BJ (cell line): ENCODE results near the gene INSRR. TPM values are rescaled to one million over a fixed set of nuclear protein-coding genes. Genes with fewer than 3 reads are reported as not detected.

ENCODE experiments used
- CTCF ChIA-PET: fragments of 350-600 bp; formaldehyde crosslinking; extraction: SDS; loops from one replicate; lab custom pipeline; 2021; ENCODE audit warnings: antibody characterized with exemption, inconsistent platforms; lab: Yijun Ruan, JAX
- POLR2A ChIA-PET: fragments of 300-600 bp; sonication (Branson Sonifier 250); formaldehyde crosslinking; extraction: SDS; loops from one replicate; lab custom pipeline; 2021; ENCODE audit warnings: antibody characterized with exemption; lab: Charles Lee
- DNase-seq: peaks from one replicate; pipeline ENCODE4 v3.0.0-alpha.2; 2011; ENCODE audit warnings: low read depth
- H3K27me3 ChIP-seq: 2 replicates; pipeline ENCODE4 v1.6.0; 2011; ENCODE audit warnings: low read length; ENCODE audit not compliant: control insufficient read depth, insufficient read depth
- H3K36me3 ChIP-seq: 2 replicates; pipeline ENCODE4 v1.5.1; 2011; ENCODE audit warnings: low read length; ENCODE audit not compliant: control insufficient read depth, insufficient read depth
- H3K4me3 ChIP-seq: 2 replicates; pipeline ENCODE4 v1.5.1; 2011; ENCODE audit warnings: low read depth, mild to moderate bottlenecking, control low read depth, low read length
- polyA plus RNA-seq: library from polyadenylated mRNA; depleted of rRNA; stranded (reverse); fragments of >200 nt; gene quantifications from 2 replicates; pipeline ENCODE4 v1.2.3, GENCODE V29; 2011; rRNA removed
- TF ChIP-seq, protein P1 (sequence below): IDR thresholded peaks from 2 replicates; pipeline ENCODE4 v1.5.1; 2011; ENCODE audit warnings: low read depth, mild to moderate bottlenecking, control low read depth, inconsistent platforms, low read length, moderate library complexity; ENCODE audit not compliant: insufficient read depth

The INSRR gene
- polyA plus RNA-seq, 1 experiment: not detected

DNA sequence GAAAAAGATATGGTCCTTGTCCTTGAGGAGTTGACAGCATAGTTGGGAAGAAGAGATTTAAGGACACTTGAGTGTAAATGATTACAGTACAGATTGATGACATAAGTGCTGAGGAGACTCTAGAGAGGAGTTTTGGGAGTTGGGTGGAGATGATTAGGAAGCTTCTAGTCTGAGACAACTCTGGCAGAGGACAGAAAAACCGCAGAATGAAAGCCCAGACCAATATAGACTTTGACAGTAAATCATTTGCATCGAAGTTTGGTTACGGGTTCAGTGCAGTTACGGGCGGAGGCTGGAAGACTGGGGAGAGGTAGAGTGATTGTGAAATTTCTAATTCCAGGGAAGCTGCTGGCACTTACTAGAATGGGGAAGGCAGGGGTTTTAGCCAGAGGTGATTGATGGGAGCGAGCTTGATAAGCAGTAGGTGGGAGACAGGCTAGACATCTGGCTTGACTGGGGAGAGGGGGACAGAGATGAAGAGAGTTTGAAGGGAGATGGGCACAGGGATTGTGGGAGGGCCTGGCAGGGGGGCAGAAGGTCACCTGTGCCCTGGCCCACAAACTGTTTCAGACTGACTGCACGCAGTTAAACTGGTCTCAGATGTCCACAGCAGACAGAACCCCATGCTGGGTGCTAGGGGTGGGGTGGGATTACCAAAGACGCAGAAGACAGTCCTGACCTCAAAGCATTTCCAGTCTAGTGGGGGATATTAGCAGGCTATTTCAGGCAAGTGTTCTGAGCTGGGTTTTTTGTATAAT is 62.4 kb downstream of the INSRR start:
- POLR2A ChIA-PET: no interaction called here
- no peak for DNase-seq
- Histone ChIP-seq H3K4me3 (no peak overlapping the region), H3K36me3 (peaks cover 21% of the 10 kb centered on the region), H3K27me3 (no peaks in the 10 kb centered on the region)
- TF ChIP-seq, protein P1, sequence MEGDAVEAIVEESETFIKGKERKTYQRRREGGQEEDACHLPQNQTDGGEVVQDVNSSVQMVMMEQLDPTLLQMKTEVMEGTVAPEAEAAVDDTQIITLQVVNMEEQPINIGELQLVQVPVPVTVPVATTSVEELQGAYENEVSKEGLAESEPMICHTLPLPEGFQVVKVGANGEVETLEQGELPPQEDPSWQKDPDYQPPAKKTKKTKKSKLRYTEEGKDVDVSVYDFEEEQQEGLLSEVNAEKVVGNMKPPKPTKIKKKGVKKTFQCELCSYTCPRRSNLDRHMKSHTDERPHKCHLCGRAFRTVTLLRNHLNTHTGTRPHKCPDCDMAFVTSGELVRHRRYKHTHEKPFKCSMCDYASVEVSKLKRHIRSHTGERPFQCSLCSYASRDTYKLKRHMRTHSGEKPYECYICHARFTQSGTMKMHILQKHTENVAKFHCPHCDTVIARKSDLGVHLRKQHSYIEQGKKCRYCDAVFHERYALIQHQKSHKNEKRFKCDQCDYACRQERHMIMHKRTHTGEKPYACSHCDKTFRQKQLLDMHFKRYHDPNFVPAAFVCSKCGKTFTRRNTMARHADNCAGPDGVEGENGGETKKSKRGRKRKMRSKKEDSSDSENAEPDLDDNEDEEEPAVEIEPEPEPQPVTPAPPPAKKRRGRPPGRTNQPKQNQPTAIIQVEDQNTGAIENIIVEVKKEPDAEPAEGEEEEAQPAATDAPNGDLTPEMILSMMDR: no peak
- CTCF ChIA-PET: interaction anchor here (0.9 to 13.6 kb wide), 18 partner anchors 10 to 136 kb away, joined by 3 to 290 read pairs (median 5); partner anchors contain the start of genes INSRR, ISG20L2, METTL25B and NTRK1

DNA sequence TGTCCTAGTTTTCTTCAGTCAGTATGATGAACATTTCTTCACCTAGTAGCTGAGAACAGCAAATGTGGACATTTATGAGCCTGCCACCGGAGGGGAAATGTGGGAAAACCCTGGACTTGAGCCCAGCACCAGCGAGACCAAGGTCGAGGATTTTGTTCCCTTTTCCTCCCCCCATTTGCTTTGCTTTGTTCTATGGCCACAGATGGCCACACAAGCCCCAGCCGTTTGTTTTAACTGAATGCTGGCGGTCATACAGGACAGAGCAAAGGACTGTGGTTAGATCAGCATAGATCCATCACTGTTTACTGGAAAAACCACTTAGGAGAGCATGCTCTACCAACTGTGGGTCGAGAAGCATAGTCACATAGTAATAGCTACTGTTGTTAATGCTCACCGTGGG is 63.1 kb downstream of the INSRR start:
- Histone ChIP-seq H3K27me3 (no peaks in the 10 kb centered on the region), H3K36me3 (peaks cover 27% of the 10 kb centered on the region), H3K4me3 (no peak overlapping the region)
- TF ChIP-seq, protein P1: no peak
- ChIA-PET CTCF (interaction anchor here (0.6 to 13.6 kb wide), 13 partner anchors 12 to 135 kb away, joined by 3 to 290 read pairs (median 15); partner anchors contain the start of genes INSRR, ISG20L2, METTL25B and NTRK1), POLR2A (no interaction called here)
- no peak for DNase-seq

DNA sequence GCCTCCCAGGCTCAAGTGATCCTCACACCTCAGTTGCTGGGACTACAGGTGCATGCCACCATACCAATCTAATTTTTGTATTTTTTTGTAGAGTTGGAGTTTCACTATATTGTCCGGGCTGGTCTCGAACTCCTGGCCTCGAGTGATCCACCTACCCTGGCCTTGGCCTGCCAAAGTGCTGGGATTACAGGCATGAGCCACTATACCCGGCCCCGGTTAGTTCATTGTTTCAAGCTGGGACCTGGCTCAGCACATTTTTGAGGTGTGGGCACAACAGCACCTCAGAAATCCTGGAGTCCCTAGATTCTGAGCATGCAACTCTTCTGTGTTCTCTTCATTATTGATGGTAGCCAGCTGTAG is 63.6 kb downstream of the INSRR start:
- CTCF ChIA-PET: interaction anchor here (0.6 to 13.6 kb wide), 11 partner anchors 12 to 131 kb away, joined by 3 to 290 read pairs (median 26); partner anchors contain the start of genes INSRR, ISG20L2, METTL25B and NTRK1
- TF ChIP-seq, protein P1: no peak
- POLR2A ChIA-PET: no interaction called here

DNA sequence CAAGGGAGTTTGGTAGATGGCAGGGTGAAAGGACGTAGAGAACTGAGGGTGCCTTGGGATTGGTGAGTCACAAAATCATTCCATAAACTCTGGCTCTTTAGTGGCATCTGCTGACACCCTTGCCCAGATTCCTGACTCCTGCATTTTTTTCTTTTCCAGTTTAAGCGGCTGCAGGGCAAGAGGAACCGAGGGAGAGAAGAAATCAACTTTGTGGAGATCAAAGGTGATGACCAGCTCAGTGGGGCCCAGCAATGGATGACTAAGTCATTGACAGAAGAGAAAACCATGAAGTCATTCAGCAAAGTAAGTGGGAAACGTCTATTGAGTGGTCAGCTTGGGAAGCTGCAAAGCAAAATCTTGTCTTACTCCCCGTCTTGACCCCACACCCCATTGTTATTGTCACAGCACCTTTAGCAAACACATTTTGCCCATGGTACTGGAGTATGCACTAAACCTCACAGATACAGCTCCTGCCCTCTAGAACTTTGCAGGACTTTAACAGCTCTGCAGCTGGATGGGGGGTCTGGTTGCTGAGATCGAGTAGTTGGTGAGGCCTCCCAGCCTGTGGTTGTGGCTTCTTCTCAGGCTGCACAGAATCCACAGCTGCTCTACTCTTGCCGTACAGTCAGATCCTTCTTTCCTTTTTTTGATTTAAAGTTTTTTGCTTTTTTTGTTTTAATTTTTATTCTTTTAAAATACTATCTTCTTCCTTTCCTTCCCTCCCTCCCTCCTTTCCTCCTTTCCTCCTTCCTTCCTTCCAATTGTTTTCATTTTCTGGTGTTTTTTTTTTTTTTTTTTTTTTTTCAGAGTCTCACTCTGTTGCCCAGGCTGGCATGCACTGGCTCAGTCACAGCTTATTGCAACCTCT is 64.2 kb downstream of the INSRR start:
- Histone ChIP-seq H3K36me3 (peaks cover 25% of the 10 kb centered on the region), H3K27me3 (no peaks in the 10 kb centered on the region), H3K4me3 (no peak overlapping the region)
- TF ChIP-seq, protein P1: no peak
- DNase-seq: no peak
- ChIA-PET CTCF (interaction anchor here (0.6 to 13.6 kb wide), 12 partner anchors 11 to 133 kb away, joined by 3 to 290 read pairs (median 10); partner anchors contain the start of genes INSRR, ISG20L2, METTL25B and NTRK1), POLR2A (no interaction called here)

More for the DNA sequence above, 63.6 kb downstream of the INSRR start:
- no peaks in the 10 kb centered on the region for H3K27me3 ChIP-seq
- H3K4me3 ChIP-seq: no peak overlapping the region
- H3K36me3 ChIP-seq: peaks cover 27% of the 10 kb centered on the region
- no peak for DNase-seq

Other genes with a start within 250 kb of the INSRR start
- not detected in 2 replicates for gene HAPLN2, start 239.7 kb downstream of the INSRR start, polyA plus RNA-seq
- gene BCAN, start 217.0 kb downstream of the INSRR start, polyA plus RNA-seq: 0.02 TPM in 1 of 2 replicates, not detected in the other
- gene NES, start 181.7 kb downstream of the INSRR start, polyA plus RNA-seq: 15.0 and 17.5 TPM in 2 replicates
- gene CRABP2, start 153.5 kb downstream of the INSRR start, polyA plus RNA-seq: 52.8 and 75.9 TPM in 2 replicates
- 9.5 and 14.6 TPM in 2 replicates for gene METTL25B, start 130.6 kb downstream of the INSRR start, polyA plus RNA-seq
- 30.6 and 36.6 TPM in 2 replicates for gene ISG20L2, start 130.4 kb downstream of the INSRR start, polyA plus RNA-seq
- gene MRPL24, start 118.0 kb downstream of the INSRR start, polyA plus RNA-seq: 104 and 120 TPM in 2 replicates
- gene HDGF, start 107.4 kb downstream of the INSRR start, polyA plus RNA-seq: 179 and 180 TPM in 2 replicates
- gene PRCC, start 91.6 kb downstream of the INSRR start, polyA plus RNA-seq: 60.3 and 93.6 TPM in 2 replicates
- gene SH2D2A, start 42.3 kb downstream of the INSRR start, polyA plus RNA-seq: 0.17 TPM in 1 of 2 replicates, not detected in the other
- 0.02 TPM in 1 of 2 replicates, not detected in the other for gene NTRK1, start 1.7 kb upstream of the INSRR start, polyA plus RNA-seq
- 25.0 and 50.4 TPM in 2 replicates for gene PEAR1, start 34.6 kb upstream of the INSRR start, polyA plus RNA-seq
- 0.75 and 1.2 TPM in 2 replicates for gene LRRC71, start 61.5 kb upstream of the INSRR start, polyA plus RNA-seq
- gene ARHGEF11, start 186.6 kb upstream of the INSRR start, polyA plus RNA-seq: 15.6 and 19.5 TPM in 2 replicates
- gene ETV3L, start 240.7 kb upstream of the INSRR start, polyA plus RNA-seq: not detected in 2 replicates